Progenitor cell of endocrine pancreas (in vitro differentiated cells): Measurements from ENCODE around the gene RSPO4. TPM values are rescaled to one million over a fixed set of nuclear protein-coding genes. Genes with fewer than 3 reads are reported as not detected.
A peak's percentile ranks its signal among the peaks of the same experiment; 100 is the strongest.

Experiments used
- DNase-seq: peaks from one replicate; pipeline ENCODE4 v3.0.0; 2021; ENCODE audit warnings: low spot score; ENCODE audit not compliant: unreplicated experiment
- H3K27ac Mint-ChIP-seq: 2 replicates; pipeline ENCODE4 v1.8.0; 2021; ENCODE audit warnings: mild to moderate bottlenecking, moderate library complexity, mixed read lengths
- H3K27me3 Mint-ChIP-seq: 2 replicates; pipeline ENCODE4 v1.8.0; 2021; ENCODE audit warnings: mixed read lengths
- H3K36me3 Mint-ChIP-seq: 2 replicates; pipeline ENCODE4 v1.8.0; 2022; ENCODE audit warnings: mixed read lengths; ENCODE audit not compliant: insufficient read depth
- H3K4me1 Mint-ChIP-seq: 2 replicates; pipeline ENCODE4 v1.8.0; 2021; ENCODE audit warnings: low read depth, mixed read lengths
- H3K4me3 Mint-ChIP-seq: 2 replicates; pipeline ENCODE4 v1.8.0; 2021; ENCODE audit warnings: low read depth, mild to moderate bottlenecking, moderate library complexity, mixed read lengths
- H3K9me3 Mint-ChIP-seq: 2 replicates; pipeline ENCODE4 v1.8.0; 2021; ENCODE audit warnings: low read depth, mixed read lengths
- total RNA-seq: library from RNA; stranded (reverse); gene quantifications from 2 replicates; pipeline ENCODE4 v1.2.1, GENCODE V29; 2021
- TF ChIP-seq, protein P1 (sequence below): fragments of 200-600 bp; sonication (generic); IDR thresholded peaks from one replicate; pipeline ENCODE4 v1.5.0; 2021; ENCODE audit warnings: antibody characterized with exemption, mild to moderate bottlenecking; ENCODE audit not compliant: unreplicated experiment

RSPO4 gene
- total RNA-seq, 1 donor from 2014 or later, result 1.4 TPM

DNA sequence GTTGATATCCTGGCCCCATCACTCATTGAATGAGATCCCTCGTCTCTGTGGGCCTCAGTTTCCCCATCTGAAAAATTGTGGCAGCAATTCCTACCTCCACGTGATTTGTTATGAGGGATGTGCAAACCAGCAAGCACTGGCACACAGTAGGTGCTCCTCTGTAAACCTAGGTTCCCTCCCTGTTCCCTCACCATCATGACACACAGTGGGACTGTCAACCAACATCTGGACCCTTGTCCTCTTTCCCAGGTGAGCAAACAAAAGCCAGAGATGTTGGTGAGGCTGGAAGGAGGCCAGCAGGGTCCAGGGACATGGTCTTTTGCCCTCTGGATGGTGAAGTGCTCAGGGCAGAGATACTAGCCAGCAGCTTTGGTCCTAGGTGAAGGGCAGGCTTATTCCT lies 26.1 kb downstream of the RSPO4 start:
- Mint-ChIP-seq H3K4me3 (no peak overlapping the region), H3K4me1 (no peaks in the 10 kb centered on the region), H3K36me3 (no peaks in the 10 kb centered on the region), H3K27me3 (peaks cover 4% of the 10 kb centered on the region), H3K27ac (no peak overlapping the region), H3K9me3 (no peaks in the 10 kb centered on the region)
- no peak for DNase-seq
- TF ChIP-seq, protein P1, sequence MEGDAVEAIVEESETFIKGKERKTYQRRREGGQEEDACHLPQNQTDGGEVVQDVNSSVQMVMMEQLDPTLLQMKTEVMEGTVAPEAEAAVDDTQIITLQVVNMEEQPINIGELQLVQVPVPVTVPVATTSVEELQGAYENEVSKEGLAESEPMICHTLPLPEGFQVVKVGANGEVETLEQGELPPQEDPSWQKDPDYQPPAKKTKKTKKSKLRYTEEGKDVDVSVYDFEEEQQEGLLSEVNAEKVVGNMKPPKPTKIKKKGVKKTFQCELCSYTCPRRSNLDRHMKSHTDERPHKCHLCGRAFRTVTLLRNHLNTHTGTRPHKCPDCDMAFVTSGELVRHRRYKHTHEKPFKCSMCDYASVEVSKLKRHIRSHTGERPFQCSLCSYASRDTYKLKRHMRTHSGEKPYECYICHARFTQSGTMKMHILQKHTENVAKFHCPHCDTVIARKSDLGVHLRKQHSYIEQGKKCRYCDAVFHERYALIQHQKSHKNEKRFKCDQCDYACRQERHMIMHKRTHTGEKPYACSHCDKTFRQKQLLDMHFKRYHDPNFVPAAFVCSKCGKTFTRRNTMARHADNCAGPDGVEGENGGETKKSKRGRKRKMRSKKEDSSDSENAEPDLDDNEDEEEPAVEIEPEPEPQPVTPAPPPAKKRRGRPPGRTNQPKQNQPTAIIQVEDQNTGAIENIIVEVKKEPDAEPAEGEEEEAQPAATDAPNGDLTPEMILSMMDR, result no peak

DNA sequence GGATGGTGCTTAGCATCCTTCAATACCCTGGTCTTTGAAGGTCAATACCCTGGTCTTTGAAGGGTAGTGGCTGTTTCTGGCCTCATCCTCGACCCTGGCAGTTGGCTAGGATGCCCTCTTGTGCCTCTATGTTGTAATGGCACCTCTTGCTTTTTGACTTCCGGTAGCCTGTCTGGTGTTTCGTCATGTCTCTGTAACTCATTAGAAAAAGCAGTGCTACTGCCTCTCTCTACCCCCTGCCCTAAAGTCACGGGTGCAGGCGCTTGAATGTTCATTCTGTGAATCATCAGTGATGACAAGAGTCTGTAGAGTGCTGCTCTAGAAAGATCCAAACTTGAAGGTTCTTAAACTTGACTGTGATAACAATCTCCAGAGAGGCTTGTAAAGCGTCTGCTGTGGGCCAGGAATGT lies 28.3 kb downstream of the RSPO4 start:
- no peak for DNase-seq
- Mint-ChIP-seq H3K4me1 (no peaks in the 10 kb centered on the region), H3K27ac (no peak overlapping the region), H3K36me3 (no peaks in the 10 kb centered on the region), H3K4me3 (no peak overlapping the region), H3K9me3 (no peaks in the 10 kb centered on the region), H3K27me3 (peaks cover 11% of the 10 kb centered on the region)
- TF ChIP-seq, protein P1, result peak; percentile 53

DNA sequence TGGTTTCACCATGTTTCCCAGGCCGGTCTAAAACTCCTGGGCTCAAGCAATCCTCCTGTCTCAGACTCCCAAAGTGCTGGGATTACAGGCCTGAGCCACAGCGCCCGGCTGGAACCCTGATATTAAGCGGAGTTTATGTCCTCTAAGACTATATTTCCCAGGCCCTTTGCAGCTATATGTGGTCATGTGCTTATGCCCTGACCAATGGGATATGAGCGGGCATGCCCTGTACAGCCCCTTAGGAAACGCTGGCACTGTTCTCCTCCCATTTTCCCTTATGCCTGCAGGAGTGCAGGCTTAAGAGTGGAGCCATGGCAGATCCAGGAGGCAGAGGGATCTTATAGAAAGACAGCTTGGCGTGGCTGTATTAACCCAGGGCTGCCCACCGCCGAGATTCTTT lies 29.9 kb downstream of the RSPO4 start:
- Mint-ChIP-seq H3K9me3 (no peaks in the 10 kb centered on the region), H3K36me3 (no peaks in the 10 kb centered on the region)

DNA sequence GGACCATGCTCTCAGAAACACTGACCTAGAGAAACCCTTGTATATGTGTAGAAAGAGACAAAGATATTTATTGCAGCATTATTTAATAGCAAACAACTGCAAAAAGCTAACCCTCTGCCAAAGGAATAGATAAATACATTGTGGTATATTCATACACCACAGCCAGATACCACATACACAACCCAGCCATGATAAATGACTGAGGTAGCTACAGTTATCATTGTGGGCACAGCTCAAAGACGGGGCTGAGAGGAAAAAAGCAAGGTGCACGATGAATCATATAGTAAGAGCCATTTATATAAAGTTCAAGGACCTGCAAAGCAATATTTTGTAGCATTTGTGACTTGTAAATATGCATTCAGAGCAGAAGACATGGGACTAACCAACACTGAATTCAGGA lies 30.8 kb downstream of the RSPO4 start:
- Mint-ChIP-seq H3K4me1 (no peaks in the 10 kb centered on the region), H3K27ac (no peak overlapping the region), H3K27me3 (peaks cover 13% of the 10 kb centered on the region), H3K36me3 (no peaks in the 10 kb centered on the region), H3K9me3 (no peaks in the 10 kb centered on the region), H3K4me3 (no peak overlapping the region)
- TF ChIP-seq, protein P1, result no peak
- no peak for DNase-seq

More for the DNA sequence above, 29.9 kb downstream of the RSPO4 start:
- Mint-ChIP-seq H3K27ac (no peak overlapping the region), H3K4me3 (no peak overlapping the region), H3K27me3 (peaks cover 13% of the 10 kb centered on the region), H3K4me1 (no peaks in the 10 kb centered on the region)
- TF ChIP-seq, protein P1, result no peak
- no peak for DNase-seq

DNA sequence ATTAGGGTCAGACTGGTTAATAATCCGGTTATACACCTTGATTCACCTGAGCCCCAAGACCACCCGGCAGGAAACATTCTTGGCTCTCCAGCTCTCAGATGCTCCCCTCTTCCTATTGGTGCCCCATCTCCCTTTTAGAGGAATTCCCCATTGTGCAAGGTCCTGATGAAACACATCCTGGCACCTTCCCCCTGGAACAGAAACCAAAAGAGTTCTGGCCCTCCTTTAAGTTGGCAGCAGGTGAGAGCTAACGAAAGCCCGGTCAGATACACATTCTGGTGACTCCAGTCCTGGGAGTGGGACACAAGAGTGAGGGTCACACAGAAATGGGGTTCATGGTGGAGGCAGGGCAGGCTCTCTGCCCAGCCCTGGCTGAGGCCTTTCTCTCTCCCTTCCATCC lies 32.2 kb downstream of the RSPO4 start:
- Mint-ChIP-seq H3K4me1 (no peaks in the 10 kb centered on the region), H3K36me3 (no peaks in the 10 kb centered on the region), H3K27ac (no peak overlapping the region), H3K27me3 (peaks cover 17% of the 10 kb centered on the region), H3K4me3 (no peak overlapping the region), H3K9me3 (no peaks in the 10 kb centered on the region)
- DNase-seq, result no peak
- TF ChIP-seq, protein P1, result no peak
